ENCODE results near the gene BICD1. TPM values are rescaled to one million over a fixed set of nuclear protein-coding genes. Genes with fewer than 3 reads are reported as not detected.

The BICD1 gene
- total RNA-seq, 1 donor from 2014 or later: 30.1 TPM

- DNase-seq (ENCODE audit: low spot score): no peak
These were observed 4.4 kb upstream of the BICD1 start for GRCh38 chr12:32102234-32102633.

DNA sequence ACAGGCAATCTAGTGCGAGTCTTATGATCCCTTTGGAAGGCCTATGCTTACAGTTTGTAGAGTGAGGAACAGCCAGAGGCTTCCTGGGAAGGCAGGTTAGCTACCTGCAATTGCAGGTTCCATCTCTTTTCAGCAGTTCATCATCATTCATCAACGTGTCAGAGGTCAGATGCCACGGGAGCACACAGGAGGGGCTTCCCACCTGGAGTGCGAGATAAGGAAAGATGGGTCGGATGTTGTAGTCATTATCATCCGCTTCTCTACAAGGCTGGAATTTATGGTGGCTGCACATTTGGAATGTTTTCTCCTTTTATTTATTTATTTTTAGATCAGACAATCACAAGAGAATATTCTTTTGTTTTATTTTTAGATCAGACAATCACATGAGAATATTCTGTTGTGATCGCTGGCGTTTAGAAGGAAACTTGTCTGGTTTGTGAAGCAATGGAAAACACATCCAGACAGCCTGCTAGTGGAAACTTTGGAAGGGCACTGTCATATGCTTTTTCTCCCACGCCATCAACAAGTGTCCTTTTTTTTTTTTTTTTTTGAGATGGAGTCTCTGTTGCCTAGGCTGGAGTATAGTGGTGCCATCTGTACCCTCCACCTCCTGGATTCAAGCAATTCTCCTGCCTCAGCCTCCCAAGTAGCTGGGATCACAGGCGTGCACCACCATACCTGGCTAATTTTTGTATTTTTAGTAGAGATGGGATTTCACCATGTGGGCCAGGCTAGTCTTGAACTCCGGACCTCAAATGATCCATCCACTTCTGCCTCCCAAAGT, 1.9 kb upstream of the BICD1 start:
- no peak for DNase-seq (ENCODE audit: low spot score)

GRCh38 chr12:32105986-32106516, 596 bp upstream of the BICD1 start:
- no peak for DNase-seq (ENCODE audit: low spot score)

DNA sequence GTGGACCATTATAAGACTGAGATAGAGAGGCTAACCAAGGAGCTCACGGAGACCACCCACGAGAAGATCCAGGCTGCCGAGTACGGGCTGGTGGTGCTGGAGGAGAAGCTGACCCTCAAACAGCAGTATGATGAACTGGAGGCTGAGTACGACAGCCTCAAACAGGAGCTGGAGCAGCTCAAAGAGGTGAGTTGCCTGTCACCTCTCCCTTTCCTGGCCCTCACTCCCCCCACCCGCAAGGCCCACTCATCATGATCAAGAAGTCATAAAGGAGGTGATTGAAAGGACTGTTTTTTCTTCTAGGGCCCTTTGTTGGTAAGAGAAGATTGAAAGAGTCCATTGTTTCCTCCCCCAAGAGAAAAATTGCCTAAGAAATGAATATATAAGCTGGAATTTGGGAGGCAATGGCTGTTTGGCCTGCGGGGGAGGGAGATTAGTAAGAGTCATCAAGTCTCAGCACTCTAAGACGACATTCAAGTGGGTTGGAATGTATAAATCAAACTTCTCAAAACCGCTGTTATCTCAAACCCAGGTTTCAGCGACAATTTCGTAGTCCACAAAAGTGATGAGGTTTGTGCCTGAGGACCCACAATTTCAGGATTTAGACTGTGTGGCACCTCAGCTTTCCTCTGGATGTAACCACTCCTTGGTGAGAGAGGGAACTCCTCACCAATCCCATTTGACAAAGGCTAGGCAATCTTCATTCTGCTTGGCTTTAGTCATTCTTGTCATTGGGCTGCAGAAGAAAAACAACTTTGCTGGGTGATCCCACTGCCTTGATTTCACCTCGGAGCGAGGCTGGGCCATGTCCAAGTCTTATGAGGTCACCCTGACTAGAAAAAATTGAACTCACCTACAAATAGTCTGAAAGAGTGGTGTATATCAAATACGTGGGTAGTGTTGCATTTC, 966 bp downstream of the BICD1 start:
- DNase-seq (ENCODE audit: low spot score): no peak

DNA sequence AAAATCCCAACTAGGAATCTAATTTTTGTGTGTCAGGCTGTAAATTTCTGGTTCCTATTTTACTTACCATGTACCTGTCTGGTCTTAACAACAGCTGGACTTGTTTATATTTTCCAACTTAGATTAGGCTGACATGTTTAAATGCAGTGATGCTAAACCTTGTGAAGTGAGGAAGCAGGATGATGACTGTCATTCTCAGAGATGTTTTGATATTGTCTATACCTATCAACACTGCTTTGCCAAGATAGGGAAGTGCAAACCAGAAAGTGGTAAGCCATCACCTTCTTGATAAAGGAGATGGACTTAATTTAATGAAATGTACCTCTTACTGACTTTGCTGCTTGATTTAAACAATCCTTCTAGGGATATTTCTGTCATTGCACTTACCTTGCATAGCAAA, 2.1 kb downstream of the BICD1 start:
- no peak for DNase-seq (ENCODE audit: low spot score)

- no peak for DNase-seq (ENCODE audit: low spot score)
These were observed 3.8 kb downstream of the BICD1 start for GRCh38 chr12:32110417-32110816.

GRCh38 chr12:32110942-32111341, 4.3 kb downstream of the BICD1 start:
- DNase-seq (ENCODE audit: low spot score): no peak

- DNase-seq (ENCODE audit: low spot score): peak; percentile 90
These were observed 8.9 kb downstream of the BICD1 start for GRCh38 chr12:32115404-32116104.

DNA sequence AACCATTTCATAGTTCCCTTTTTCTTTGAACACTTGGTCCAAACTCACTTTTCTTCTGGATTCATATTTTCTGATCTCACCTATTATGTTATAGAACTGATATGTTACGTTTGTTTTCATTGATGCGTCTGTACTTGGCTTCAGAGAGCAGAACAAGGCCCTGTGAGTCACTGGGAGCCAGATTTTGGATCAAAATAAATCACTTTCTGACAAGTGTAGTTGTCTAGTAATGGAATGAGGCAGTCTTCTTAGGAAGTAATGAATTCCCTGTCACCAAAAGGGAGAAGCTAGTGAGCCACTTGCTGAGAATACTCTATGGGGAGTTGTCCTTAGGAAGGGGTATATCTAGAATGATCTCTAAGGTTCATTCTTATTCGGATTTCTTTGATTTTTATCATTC, 10.2 kb downstream of the BICD1 start:
- no peak for DNase-seq (ENCODE audit: low spot score)

DNA sequence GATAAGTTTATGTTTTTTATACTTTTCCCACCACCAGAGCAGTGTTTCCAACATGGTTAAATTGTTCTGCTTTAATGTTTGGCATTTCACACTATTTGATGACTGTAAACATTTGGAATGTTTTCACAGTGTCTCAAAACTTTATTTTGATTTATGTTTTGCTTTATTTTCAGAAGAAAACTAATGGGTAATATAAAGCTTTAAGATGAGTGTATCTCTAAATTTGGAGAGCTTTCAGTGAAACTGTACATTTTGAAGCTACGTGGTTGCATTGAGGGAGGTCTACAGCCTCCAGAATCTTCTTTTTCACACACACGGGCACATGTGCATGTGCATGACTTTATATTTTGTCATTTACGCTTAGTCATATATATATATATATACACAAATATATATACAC, 10.7 kb downstream of the BICD1 start:
- no peak for DNase-seq (ENCODE audit: low spot score)

GRCh38 chr12:32118806-32119205, 12.2 kb downstream of the BICD1 start:
- DNase-seq (ENCODE audit: low spot score): no peak

GRCh38 chr12:32120419-32120818, 13.8 kb downstream of the BICD1 start:
- no peak for DNase-seq (ENCODE audit: low spot score)

DNA sequence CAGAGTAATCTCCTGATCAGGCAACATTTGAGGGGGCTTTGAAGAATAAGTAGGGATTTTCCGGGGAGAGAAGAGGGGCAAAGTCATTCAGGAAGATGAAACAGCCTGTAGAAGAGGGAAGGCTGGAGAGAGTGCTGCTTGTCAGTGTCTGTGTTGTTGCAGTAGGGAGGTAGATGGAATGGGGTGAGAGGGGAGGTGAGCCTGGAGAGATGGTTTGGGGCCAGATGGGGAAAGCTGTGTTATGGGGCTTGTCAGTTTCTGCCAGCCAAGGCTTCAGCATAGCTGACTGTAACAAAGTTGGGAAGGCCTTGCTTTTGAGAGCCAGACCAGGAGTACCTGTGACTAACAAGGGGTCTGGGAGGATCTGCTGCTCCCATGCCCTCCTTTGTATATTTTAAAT, 18.0 kb downstream of the BICD1 start:
- DNase-seq (ENCODE audit: low spot score): no peak

- no peak for DNase-seq (ENCODE audit: low spot score)
These were observed 18.9 kb downstream of the BICD1 start for GRCh38 chr12:32125455-32126084.

- no peak for DNase-seq (ENCODE audit: low spot score)
These were observed 20.1 kb downstream of the BICD1 start for GRCh38 chr12:32126720-32127119.

DNA sequence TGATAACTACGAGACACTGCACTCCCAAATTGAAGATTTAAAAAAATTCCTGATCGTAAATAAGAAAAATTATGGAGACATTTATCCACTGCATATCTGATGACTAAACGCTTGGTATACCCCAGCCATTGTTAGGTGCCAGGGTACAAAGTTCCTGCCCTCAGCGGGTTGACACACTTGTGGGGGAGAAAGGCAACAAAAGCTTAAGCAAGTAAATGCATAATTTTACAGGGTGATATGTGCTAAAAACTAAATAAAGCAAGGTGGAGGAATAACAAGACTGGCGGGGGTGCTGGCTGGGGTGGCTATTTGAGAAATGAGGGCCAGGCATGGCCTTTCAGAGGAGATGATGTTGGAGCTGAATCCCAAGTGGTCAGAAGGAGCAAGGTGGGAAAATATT, 25.0 kb downstream of the BICD1 start:
- no peak for DNase-seq (ENCODE audit: low spot score)

DNA sequence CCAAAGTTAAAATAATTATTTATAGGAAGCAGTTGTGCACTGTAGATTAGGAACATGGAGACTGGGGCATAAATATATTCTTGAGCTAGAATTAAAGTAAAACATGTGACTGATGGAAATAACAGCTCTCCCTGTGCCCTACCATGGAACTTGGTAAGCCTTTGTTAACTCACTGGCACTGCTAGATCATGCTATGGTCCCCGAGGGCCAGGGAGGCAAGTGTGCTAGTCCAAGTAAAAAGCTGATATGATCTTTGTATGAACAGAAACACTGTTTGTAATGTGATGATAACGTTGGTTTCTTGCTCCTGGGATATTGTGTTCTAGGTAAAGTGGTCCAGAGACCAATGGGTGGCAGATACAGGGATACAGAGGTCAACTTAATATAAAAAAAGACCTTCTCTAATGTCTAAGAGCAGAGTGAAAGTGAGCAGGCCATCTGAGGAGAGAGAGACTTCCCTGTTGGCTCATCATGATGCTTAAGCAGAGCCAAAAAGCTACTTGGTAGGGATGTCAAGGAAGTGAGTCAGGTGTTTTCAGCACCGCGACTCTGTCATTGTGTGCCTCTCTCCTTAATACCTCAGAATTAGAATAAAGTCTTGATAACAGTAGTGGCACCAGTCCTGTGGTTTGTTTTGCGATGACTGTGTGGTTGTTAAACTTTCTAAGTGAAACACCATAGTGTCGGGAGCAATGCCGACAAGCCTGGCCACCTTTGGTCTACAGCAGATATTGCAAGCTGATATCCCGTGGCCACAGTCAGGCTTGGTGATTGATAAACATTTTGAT, 27.6 kb downstream of the BICD1 start:
- no peak for DNase-seq (ENCODE audit: low spot score)

DNA sequence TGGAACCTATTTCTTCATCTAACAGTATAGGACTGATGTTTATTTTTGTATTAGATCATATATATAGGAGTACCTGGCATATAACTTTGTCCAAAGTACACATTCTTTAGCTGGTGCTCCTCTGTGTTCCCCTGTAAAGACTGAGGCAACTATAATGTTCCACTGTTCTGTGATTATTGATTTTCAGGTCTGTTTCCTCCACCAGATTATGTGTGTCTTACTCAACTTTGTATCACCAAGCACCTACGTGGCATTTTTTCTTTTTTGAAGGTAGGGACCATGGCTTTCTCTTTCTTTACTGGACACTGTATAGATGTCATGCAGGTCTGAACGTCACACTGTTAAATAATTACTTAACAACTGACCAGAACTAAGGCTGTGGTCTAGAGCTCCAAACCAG, 29.3 kb downstream of the BICD1 start:
- no peak for DNase-seq (ENCODE audit: low spot score)

DNA sequence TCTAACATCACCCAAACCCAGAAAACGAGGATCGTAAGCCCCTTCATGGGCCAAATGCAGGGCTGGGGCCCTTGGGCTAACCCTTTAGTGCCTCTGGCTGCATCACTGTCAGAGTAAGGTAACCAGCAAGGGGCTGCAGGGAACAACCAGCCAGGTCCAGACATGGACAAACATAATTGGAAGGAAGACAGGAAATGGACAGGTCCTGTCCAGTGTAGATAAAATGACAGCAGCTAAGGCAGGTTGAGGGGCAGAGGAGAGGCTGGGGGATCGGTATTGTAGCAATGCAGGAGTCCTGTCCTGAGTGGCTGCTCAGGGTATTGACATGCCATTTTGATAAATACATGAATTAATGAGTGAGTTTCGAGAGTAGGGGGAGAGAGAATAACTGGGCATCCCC, 29.8 kb downstream of the BICD1 start:
- no peak for DNase-seq (ENCODE audit: low spot score)

GRCh38 chr12:32139064-32139421, 32.4 kb downstream of the BICD1 start:
- DNase-seq (ENCODE audit: low spot score): peak; percentile 40

- DNase-seq (ENCODE audit: low spot score): no peak
These were observed 34.2 kb downstream of the BICD1 start for GRCh38 chr12:32140877-32141276.

Measured in mucosa of gallbladder (tissue), 1 donor.